GM18507 (cell line): Measurements from ENCODE around the gene MPEG1.

Source experiments
- DNase-seq: peaks from one replicate; pipeline ENCODE4 v3.0.0; 2011; ENCODE audit warnings: low read depth; ENCODE audit not compliant: insufficient read length; ENCODE audit errors: extremely low spot score
- FAIRE-seq: peaks from 2 replicates; lab custom pipeline; 2011; peaks lifted over from hg19 to GRCh38; lab: Jason Lieb, UNC

The MPEG1 gene

DNA sequence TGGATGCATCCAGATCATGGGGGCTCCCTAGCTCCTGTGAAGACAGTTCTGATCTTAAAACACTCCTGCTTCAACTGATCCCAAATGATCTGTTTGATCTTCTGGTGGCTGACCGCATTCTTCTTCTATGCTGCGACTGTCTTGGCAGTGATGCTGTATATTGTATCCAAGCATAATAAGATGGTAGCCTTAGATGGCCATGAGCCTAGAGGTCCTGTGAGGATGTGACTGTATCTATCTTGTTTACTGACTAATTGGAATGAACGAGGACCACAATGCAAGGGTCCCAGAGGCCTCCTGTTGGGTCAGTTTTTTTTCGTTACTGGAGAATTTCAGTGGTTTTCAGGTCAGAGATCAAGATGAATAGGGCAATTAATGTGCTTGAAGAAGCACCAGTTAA, 7.1 kb upstream of the MPEG1 start:
- FAIRE-seq = no peak
- DNase-seq = no peak

DNA sequence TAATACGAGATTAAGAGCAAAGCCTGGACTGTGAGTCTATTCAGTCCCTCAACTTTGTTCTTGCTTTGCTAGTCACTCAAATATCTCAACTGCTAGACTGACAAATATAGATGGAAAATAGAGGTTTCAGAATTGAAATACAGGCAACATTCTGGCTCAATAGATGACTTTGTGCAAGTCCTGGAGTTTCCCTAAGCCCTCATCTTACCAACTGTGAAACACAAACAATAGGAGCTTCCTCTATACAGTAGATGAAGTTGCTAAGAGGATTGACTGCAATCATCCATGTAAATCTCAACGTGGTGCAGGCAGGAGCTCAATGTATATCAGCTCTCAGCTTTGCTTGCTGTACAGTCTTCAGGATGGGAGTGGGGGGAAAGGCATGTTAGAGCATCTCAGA, 6.2 kb upstream of the MPEG1 start:
- no peak for FAIRE-seq

DNA sequence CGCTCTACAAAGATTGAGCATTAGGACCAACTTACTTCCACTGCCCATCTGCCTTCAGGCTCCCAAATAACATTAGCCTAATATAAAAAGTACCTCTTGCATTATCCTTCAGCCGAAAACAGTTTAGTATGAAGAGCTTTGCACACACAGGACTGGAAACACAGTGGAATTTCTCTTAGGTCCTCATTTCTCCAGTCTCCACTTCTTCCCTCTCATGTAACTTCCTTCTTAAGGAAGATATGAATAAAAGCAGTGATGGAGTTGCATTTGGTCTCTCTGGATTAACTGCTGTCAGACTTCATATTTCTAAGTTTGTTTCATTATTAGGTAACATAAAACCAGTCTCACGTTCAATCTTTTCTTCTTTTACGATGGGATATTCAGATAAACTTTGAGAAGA, 5.6 kb upstream of the MPEG1 start:
- DNase-seq (no peak), FAIRE-seq (no peak)

More for the DNA sequence above, 6.2 kb upstream of the MPEG1 start:
- DNase-seq = no peak

DNA sequence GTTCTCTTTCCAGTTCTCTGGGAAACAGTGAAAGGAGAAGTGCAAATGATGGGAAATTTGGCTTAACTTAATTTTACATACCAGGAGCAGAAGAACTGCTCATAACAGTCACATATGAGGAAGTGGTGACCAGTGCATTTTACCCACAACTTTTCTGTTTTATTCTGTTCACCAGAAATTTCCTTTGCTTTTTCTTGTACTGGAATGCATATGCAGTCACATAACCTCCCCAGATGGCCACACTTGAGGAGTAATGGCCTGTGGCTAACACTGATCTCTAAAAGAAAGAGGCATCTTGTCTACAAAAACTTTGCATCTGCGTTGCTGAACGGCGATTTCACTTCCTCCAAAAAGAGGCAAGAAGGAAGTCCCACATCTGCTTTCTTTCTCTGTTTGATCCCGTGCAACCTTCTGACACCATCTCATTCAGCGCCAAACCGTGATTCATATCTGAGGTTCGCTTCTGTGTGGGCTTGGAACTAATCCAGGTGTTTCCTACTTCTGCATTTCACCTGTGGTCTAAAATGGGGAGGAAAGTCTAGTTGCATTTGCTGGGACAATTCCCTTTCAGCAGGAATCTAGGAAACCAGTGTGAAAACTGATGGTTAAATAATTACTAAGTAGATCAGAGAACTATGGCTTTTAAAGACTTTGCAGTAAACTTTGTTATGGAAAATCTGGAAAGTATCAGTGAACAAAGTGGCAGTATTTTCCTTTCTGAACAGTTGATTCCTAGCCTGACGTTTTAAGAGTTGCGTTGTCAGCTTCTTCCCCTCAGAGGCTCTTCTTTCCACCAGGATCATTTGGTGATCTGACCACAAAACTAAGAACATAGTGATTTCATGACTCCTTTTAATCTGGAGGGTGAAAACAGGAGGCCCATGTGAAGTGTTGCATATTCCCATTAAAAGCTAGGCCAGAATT, 4.2 kb upstream of the MPEG1 start:
- FAIRE-seq = peak; percentile 100
- peak; percentile 52 for DNase-seq

DNA sequence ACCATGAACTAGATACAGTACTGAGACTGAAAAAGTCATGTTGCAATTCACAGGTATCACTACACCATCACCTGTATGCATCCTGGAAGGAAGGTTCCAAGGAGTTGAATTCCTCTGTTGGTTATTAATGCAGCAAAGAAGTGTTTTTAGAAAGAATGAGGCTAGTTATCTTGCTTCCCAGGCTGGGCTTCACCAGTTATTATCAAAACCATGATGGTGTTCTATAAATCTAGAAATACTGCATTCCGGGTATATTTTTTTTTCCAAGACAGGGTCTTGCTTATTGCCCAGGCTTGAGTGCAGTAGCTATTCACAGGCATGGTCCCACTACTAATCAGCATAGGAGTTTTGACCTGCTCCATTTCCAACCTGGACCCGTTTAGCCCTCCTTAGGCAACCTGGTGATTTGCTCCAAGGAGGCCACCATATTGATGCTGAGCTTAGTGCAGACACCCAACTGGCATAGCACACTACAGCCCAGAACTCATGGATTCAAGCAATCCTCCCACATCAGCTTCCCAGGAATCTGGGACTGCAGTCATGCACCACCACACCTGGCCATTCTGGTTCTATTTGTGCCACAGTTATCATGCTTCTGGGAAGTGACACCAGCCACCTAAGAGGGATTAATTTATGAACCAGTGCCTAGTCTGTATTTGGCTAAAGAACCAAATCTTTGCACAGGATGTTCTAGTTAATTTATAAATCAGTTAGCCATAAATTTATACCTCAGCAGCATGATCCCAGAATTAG, 1.6 kb upstream of the MPEG1 start:
- no peak for FAIRE-seq
- DNase-seq = no peak

DNA sequence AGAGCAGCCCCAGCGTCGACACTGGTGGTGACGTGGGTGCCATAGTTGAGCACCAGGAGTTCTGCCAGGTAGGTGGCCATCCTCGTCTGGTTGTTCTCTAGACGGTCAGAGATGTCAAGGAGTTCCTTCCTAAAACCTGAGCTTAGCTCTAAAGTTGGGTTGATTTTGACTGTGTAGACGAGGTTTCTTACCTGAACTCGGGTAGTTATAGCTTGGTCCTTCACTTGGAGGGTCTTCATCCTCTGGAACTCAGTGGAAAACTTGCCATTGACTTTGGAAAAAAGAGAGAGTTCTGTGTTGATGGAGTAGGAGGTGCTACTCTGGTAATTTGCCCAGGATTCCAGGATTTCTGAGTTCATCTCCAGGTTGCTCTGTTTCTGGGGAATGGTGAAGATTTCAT, 505 bp downstream of the MPEG1 start:
- no peak for DNase-seq
- FAIRE-seq = no peak

DNA sequence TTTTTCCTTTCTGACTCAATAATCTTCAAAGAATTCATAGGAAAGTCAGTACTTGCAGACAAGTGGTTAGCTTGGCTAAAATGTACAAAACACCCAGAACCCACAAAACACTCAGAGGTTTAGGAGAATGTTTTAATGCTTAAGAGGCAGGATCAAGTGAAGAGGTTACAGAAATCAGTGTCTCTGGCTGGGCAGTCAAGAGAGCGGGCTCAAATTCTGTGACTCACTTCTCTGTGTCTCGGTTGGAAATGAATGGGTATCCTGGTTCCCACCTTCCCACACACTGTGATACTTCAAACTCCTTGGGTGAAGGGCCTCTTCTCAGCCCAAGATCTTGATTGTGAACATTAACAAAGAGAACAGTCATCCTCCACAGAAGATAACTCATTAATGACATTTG, 3.8 kb downstream of the MPEG1 start:
- no peak for DNase-seq
- no peak for FAIRE-seq

DNA sequence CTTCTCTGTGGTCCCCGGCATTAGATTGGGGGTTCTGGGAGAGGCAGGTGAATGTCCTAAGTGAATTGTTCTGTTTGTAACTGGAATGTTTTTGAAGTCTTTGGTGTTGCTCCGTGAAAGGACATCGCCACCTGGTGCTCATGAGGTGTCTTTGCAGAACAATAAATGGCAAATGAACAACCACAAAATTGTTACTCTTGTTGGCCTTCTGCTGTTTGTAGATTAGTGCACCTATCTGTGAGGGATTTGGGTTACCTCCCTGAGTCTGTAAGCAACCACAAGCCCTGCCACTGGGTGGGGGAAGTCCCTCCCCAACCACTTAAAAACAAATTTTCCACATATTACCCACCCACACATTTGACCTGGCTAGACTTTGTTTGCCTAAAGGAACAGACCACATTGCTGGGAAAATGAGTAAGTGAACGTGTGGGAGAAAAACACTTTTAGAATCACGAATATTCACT, 4.7 kb downstream of the MPEG1 start:
- FAIRE-seq (peak; percentile 96), DNase-seq (no peak)

DNA sequence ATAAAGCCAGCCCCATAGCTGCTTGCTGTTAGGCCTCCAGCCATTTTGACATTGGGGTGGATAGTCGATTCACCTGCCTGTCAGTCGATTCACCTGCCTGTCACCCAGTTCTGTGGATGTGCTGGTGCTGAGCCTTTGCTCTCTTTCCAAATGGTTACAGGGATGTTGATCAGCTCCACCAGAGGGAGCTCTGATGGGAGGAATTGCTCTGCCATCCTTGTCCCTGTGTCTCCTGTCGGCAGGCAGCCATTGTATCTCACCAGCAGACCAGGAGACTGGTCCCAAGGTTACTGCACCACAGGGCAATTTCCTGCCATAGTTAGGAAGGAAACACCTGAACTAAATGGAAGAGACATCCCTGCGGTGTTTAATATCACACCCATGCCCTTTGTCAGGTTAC, 6.1 kb downstream of the MPEG1 start:
- FAIRE-seq (no peak), DNase-seq (no peak)

DNA sequence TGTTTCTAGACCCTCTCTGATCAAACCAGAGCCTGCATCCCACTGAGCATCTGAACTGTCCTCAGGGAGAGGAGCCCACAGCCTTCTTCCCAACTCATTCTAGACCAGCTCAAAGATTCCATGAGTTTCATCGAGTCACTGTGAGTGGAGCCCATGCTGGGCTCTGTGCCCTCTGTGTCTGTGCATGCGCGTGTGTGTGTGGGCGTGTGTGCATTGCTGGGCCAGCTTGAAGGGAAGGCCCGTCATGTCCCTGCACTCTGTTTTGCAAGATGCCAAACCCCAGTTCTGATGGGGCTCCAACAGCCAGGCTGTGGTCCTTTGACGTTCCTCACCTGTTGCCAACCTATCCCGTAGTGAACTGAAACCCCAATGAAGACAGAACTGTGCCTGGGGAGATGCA, 7.1 kb downstream of the MPEG1 start:
- no peak for DNase-seq
- FAIRE-seq = no peak

DNA sequence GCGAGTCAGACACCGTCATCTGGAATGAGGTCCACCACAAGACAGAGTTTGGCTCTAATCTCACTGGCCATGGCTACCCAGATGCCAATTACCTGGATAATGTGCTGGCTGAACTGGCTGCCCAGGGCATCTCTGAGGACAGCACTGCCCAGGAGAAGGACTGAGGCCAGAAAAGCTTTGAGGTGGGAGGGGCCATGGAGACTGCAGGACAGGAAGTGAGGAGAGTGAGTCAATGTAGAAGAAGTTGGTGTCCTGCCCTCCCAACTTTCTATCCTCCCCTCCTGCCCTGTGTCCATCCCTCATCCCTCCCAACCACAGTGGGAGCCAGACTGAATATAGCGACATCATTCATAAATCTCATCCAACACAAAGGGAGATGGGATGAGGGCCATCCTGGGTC, 8.0 kb downstream of the MPEG1 start:
- no peak for FAIRE-seq

DNA sequence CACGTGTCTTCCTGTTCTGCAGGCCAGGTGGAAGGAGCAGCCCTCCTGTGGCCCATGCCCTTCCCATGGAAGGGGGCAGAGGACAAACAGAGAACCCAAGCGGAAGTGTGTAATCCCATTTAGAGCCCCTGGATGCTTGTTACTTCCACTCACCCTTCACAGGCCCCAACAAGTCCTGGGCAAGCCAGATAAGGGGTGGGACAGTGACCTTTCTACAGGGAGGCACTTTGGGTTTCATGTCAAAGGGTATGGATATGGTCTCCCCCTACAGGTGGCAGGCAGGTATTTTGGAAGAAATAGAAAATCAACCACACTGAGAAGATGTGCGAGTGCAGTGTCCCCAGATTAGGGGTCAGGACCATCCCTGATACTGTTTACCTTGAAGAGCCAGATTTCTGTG, 11.4 kb downstream of the MPEG1 start:
- DNase-seq = no peak
- FAIRE-seq = peak; percentile 51

More for the DNA sequence above, 8.0 kb downstream of the MPEG1 start:
- DNase-seq = no peak

DNA sequence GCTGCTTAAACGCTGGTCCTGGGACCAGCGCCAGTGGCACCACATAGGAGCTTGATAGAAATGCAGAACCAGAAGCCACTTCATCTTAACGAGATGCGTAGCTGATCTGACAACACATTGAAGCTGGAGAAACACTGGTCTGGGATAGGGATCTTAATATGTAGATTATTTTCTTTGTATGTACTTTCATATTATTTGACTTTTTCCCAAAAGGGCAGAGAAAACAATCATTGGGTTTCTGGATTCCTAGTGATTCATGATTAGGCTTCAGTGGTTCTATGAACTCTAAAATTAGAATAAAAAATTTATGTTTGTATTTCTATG, 12.3 kb downstream of the MPEG1 start:
- no peak for DNase-seq
- FAIRE-seq = no peak

DNA sequence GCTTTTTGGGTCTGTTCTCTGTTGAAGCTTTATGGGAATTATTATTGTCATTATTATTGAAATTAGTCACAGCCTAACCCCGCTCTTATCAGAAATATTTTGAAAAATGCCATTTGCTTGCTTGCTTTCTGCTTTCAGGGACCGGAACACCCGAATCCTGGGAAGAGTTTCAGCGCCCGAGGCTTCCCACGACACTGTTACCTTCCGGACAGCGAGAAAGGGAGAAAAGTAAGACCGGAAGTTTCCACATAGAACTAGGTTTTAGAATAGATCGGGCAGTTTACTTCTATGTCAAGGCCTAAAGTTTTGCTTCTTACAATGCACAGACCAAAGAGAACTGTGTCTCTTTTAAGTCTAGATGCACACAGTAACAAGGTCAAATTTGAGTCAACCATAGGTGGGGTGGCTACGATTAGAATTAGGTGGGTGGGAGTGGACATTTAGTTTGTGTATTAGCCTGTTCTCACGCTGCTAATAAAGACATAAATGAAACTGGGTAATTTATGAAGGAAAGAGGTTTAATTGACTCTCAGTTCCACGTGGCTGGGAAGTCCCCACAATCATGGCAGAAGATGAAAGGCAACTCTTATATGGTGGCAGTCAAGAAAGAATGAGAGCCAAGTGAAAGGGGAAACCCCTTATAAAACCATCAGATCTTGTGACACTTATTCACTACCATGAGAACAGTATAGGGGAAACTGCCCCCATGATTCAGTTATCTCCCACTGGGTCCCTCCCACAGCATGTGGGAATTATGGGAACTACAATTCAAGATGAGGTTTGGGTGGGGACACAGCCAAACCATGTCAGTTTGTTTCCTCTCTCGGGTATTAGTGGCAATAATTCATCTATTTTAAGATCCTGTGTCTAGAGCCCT, 12.9 kb downstream of the MPEG1 start:
- FAIRE-seq (peak; percentile 86), DNase-seq (no peak)

DNA sequence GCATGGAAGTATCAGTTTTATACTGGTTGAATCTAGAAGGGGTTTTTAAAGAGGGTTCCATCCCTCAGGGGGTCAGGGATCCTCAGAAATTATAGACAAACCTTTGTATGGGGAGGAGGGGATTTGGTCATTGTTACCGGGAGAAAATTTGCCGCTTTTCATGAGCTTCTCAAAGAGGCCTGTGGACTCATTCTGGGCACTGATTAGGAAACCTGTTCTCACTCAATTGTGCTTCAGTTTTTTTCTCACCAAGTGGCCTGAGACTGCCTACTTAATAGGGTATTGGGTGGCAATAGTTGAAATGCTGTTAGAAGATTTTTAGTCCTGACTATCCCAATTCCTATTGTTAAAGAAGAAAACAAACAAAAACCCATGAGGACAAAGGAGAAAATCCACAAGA, 14.0 kb downstream of the MPEG1 start:
- no peak for DNase-seq
- FAIRE-seq = no peak

DNA sequence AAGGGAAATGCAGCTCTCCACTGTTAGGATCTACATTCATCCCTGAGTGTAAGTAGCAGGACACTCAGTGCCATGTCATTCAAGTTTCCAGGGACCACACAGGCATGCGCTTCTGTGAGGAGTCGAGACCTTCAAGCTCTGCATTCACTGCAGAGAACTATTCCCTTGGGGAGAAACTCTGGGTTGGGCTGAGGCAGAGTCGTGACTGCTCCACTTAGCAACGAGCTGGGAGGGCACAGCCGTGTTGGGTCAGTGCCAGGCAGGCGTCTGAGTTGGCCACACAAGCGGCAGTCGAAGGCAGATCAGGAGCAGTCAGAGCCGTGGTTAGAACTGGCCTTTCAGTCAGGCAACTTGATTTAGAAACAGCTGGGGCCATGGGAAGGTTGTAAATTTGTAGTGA, 14.7 kb downstream of the MPEG1 start:
- no peak for DNase-seq
- FAIRE-seq = no peak

DNA sequence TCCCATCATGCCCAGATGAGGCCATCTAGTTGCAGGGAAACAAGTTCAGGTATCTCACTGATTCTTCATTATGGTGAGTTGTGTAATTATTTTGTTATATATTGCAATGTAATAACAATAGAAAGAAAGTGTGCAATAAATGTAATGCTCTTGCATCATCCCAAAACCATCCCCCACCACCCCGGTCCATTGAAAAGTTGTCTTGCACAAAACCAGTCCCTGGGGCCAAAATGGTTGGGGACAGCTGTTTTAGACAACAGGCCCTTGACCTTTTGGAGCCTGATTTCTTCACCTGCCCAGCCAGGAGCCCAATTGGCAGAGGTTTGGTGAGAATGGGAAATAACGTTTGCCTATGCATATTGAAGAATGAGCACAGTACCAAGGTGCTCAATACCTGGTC, 15.9 kb downstream of the MPEG1 start:
- FAIRE-seq = no peak
- no peak for DNase-seq

DNA sequence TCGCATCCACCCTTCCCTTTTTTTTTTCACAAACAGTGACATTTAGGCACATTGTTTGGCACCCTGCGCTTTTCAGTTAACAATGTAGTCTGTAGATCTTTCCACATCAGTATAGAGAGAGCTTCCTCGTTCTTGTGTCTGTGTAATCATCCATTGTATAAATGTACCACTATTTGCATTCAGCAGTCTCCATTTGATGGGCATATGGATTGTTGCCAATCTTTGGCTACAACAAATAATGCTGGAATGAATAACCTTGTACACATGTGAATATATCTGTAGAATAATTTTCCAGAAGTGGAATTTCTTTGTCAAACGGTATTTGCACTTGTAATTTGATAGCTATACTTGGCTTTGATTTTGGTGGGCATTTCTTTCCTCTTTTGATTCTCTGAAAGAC, 17.1 kb downstream of the MPEG1 start:
- FAIRE-seq = no peak
- no peak for DNase-seq

DNA sequence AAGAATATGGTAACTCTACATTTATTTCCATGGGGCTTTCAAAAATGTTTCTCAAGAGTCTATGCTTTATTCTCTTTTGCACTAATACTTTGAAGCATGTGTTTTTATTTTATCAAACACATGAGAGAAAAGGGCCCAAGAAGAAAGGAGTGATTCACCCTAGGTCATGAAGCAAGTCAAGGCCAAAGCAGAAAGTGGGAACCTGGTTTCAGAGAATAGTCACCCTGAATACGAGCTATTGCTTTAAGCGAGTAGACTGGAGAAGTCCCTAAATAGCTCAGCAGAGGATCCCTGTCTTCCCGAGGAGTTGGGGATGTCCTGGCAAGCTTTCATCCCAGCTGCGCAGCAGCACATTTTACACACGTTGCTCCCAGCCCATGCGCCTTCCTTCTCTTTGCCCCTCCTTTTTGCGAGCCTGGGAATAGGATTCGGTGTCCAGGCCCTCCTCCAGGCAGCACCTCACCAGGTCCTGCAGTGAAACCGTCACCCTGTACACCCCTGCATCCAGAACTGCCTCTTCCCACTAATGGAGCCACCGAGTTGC, 19.1 kb downstream of the MPEG1 start:
- DNase-seq = no peak
- FAIRE-seq = no peak
